ENCODE data around the gene FHAD1. TPM values are rescaled to one million over a fixed set of nuclear protein-coding genes. Genes with fewer than 3 reads are reported as not detected.

FHAD1 gene
- 0.87 and 1.4 TPM in 2 replicates for total RNA-seq (2014; rRNA removed; shearing (Covaris generic))
- polyA plus RNA-seq (2015; cell fraction: cytosol; rRNA removed), result 0.20 and 0.45 TPM in 2 replicates
- 0.74 TPM in 2 replicates for polyA plus RNA-seq (2015; cell fraction: nucleus; rRNA removed)

DNA sequence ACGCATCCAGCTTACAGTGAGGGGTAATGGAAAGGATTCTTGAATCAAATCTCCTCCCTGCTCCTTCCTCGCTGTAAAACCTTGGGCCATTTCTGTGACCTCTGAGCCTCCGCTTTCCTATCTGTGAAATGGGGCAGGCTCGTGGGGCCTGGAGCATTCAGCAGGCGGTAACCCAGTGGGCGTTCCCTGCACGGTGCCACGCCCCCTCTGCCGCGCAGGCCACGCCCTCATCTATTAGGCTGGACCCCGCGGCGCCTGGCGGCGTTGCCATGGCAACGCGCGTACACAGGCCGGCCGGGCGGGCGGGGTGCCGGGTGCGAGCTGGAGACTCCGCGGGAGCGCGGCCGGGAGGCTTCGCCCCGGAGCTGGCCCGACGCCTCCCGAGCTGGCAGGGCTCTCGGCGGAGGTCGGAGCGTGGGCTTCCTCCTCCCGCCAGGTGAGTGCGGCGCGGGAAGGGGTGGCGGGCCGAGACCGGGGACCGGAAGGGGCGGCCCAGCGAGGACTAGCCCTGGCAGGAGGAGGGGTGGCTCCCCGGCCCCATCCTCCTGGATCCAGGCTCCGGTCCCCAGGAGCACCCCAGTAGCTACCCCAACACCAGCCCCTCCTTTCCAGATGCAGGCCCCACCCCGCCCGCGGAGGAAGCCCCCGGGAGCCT lies at the start of gene FHAD1:
TSS of gene FHAD1 (plus strand) at position 264 of the 655 bp plus-strand sequence. CDS start 4,562 bp downstream, outside the sequence.
- peak; percentile 28 for DNase-seq (ENCODE audit: low read depth)

DNA sequence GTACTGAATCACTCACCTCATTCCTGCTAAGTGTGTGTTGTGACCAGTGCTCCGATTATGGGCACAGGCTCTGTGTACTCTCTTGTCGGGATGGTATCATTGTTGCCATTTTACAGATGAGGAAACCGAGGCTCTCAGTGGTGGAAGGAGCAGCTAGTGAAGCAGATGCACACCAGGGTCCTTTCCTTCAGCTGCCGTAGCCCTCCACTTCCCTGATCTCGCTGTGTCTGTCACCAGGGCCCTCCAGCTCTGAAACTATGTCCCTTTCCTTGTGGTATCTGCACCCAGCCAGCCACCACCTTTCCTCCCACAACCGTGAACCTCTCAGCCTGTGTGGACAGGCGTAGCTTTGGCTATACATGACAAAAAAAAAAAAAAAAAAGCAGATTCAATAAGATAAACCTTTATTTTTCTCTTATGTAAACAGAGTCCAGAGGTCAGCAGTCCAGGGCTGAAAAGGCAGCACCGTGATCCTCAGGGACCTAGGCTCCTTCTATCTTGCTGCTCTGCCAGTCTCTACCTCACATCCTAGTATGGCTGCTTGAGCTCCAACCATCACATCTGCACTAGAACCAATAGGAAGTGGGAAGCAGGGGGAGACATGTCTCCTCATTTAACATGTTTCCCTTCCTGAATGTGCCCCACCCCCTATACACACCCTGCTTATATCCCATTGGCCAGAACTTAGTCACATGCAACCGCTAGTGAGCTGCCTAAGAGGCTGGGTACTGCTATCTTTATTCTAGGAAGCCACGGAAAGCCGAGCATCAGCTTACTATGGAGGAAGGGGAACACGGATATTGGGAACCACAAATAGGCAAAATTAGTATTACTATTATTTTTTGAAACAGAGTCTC lies 49.2 kb upstream of the FHAD1 start:
- no peak for DNase-seq (ENCODE audit: low read depth)

DNA sequence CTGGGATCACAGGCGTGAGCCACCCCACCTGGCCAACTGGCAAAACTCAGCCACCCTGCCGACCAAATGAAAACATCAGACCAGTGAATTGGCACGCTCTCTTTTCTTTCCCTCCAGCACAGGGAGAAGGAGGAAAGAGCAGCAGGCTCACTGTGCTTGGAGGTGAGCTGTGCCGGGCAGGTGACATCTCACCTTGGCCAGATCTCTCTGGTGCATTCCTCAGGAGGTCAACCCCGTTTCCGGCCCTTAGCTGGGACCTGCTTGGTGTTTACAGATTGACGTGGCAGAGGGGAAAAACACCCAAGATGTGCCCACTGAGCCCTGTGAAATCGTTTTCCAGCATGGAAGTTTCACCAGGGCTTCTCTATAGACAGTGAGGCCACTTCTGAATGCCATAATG lies 48.3 kb upstream of the FHAD1 start:
- DNase-seq (ENCODE audit: low read depth), result no peak

DNA sequence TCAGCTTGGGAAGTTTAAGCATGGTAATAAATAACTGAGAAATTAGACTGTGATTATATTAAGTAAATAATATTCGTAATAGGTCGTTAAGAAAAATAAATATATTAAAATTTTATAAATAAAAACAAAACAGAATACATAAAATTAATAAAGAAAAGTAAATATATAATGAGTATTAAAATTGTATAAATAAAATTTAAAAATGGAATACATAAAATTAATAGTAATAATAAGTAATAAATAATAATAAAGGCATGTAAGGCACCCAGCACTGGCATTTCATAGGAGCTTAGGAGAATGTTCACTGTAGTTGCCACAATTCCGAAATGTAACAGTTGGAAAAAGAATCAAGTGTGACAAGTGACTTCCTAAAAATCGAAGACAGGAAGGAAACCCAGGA lies 45.8 kb upstream of the FHAD1 start:
- DNase-seq (ENCODE audit: low read depth), result no peak

DNA sequence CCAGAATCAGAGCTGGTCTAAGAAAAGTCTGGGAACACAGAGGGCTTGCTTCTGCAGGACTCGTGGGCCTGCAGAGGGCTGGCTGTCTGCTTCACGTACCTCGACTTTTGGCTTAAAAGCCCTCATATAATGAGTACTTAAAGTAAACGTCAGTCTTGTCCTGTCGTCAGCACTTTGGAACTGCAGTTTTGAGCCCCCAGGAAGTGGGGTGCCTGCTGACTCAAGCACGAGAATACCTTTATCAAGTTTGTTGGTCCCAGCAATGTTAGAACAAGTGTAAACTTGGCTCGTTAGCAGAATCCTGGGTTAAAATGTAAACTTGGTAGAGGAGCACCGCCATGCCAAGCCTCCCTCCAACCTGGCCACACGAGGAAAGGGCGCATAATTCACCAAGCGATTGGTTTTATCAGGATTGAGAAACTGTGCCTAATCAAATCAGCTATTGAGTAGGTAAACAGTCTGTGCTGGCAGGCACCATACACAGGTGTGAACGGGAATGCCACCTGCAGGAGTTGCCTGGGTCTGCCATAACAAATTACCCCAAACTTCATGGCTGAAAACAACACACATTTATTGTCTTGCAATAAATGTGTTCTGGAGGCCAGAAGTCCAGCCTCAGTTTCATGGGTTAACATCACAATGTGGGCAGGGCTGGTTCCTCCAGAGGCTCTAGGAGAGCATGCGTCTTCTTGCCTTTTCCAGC lies 45.0 kb upstream of the FHAD1 start:
- no peak for DNase-seq (ENCODE audit: low read depth)

- DNase-seq (ENCODE audit: low read depth), result no peak
Measured at GRCh38 chr1:15204931-15205330, 42.1 kb upstream of the FHAD1 start.

DNA sequence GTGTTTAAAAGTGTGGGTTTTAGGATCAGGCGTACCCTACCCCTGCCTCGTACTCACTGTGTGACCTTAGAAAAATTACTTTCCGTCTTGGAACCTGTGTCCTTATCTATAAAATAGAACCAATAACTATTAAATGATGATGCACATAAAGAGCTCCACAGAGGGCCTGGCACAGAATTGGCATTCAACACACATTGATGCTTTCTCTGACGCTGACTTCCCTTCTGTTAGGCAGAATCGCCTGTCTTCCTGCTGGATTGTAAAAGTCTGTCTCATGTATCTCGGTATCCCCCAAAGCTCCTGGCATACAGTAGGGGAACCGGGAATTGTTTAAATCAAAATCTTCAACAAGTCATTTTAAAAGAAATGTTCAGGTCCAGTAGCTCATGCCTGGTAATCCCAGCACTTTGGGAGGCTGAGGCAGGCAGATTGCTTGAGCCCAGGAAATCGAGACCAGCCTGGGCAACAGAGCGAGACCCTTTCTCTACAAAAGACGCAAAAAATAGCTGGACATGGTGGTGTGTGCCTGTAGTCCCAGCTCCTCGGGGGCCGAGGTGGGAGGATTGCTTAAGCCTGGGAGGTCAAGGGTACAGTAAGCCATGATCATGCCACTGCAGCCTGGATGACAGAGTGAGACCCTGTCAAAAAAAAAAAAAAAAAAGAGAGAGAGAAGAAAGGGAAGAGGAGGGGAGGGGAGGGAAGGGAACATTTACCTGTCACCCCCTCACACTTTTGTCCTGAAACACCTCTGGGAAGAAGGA lies 41.3 kb upstream of the FHAD1 start:
- no peak for DNase-seq (ENCODE audit: low read depth)

DNA sequence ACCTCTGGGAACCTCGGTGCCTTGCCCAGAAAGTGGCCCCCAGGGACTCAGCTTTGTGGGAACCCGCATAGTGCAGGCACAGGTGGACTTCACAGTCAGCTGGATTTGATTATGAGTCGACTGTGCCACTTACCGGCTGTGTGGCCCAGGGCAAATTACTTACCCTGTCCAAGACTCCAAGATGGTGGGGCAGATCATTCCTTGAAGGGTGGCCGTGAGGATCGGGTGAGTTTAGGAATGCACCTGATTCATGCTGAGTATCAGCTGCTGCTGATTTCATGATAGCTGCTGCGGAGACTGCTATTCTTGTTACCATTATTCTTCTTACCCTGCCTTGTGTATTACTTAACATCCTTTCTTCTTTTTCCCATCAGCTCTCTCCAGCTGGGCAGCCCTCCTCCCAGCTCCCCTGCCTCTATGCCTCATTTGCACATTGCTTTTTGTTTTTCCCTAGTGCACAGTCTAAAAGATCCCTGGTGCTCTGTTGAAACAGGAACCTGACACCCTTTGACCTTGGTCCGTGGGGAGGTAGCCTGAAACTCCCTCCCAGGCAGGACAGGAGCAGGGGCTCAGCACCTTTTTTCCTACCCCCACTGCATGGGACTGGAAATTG lies 40.5 kb upstream of the FHAD1 start:
- no peak for DNase-seq (ENCODE audit: low read depth)

DNA sequence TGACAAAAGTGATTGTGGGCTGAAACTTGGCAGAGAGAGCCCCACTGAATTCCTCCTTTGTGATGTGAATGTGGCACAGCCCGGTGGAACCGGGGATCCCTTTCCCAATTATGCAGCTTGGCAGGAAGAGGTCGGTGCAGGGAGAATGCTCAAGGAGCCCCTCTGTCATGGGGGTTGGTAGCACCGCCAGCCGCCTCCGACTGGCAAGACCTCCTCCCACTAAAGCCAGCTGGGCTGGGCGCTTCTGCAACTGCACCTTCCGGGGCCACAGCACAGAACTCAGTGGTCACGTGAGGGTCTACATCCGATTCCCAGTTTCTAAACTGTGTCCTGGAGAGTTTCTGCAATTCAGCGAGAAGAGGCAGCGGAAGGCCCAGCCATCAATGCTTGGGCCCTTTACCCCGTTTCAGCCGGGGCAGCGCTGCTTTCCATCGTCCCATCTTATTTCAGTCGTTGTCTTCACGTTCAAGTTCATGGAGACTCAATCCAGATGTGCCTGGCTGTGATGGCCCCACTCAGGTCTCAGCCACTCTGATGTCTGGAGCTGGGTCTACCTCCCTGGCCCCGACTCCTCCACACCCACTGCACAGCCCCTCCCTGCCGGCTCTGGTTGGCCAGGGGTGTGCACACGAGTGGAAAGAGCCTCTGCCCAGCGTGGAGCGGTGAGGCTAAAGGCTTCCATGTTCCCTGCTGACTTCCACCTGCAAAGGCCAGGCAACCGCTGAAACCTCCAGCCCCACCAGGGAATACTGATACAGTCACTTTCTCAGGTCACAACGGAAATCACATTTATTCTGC lies 39.8 kb upstream of the FHAD1 start:
- DNase-seq (ENCODE audit: low read depth), result no peak

- no peak for DNase-seq (ENCODE audit: low read depth)
Measured at GRCh38 chr1:15207829-15208429, 39.1 kb upstream of the FHAD1 start.

DNA sequence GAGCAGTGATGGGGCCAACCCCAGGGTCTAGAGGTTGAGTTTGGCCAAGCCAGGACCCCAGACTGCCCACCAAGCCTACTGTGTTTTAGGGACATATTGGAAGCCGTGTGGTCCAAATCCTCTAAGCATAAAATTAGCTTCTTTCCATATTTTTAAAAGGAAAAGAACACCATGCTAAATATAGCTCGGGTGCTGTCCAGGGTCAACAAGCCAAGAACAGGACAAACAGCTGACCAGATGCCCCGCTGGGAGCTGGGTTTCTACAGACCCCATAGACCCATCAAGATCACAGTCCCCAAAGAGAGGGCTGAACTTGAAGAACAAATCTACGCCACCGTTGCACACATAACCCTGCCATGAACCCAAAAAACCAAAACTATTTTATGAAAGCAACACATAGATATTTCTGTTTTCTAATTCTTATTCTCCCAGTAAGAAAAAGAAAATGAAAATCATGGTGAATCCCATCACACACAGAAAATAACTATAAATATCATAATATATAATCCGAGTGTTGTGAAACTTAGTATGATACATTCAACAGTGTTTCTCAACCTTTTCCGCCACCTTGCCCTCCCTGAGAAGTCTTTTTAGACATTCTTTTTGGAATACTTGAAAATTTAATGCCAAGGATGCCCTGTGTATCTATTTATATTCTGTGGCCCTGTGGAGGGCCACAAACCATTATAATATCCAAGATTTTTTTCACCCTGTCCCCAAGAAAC lies 36.2 kb upstream of the FHAD1 start:
- DNase-seq (ENCODE audit: low read depth), result no peak

GRCh38 chr1:15211424-15211823 lies 35.6 kb upstream of the FHAD1 start:
- no peak for DNase-seq (ENCODE audit: low read depth)

DNA sequence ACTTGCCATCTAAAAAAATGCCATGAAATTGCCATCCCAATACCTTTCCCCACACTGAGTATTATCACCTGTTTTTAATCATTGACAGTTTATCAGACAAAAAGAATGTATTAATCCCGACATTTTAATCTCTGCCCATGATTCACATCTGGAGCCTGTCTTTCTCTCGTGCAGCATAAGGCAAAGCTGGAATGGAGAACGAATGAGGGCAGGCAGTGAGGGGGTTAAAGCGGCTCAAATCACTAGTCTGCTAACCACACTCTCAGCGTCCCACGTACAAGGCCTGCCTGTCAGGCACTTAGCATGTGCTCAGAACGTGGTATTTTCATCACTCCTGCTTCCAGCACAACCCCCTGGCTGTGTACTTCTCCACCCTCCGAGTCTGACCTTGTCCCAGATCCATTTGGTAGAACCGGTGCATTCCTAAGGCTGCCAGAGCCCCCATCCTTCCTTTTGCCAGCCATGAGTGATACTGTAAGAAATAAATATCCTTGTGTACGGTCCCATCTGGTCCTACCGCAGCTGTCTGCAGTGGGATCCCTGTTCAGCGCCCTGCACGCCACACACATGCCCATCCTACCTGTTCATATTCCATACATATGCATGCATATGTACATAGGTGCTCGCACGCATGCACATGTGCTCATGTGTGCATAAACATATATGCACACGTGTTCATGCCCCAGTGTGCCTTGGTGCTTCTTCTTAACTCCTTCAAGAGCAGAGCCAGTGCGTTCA lies 34.6 kb upstream of the FHAD1 start:
- DNase-seq (ENCODE audit: low read depth), result no peak

- no peak for DNase-seq (ENCODE audit: low read depth)
Measured at GRCh38 chr1:15212954-15213291, 34.1 kb upstream of the FHAD1 start.

DNA sequence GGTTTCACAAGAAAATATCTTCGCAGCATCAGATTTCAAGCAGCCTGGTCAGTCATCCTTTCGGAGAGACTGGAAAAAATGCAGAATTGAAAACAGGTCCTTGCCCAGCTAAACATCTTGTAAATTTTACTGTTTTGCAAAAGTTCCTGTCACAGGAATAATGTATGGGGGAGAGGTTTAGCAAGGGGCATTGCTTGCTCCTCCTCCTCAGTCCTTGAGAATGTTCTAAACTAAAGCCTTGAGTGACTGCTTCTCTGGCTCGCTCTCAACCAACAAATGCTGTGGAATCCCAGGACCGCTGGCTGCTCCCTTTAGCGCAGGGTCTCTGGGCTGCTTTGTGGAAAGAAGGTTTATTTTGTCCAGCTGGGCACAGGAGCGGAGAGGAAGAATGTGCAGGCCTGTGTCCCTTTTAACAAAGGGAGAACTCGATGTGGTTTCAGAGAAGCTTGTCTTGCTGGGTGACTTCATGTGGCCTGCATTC lies 33.6 kb upstream of the FHAD1 start:
- DNase-seq (ENCODE audit: low read depth), result no peak

DNA sequence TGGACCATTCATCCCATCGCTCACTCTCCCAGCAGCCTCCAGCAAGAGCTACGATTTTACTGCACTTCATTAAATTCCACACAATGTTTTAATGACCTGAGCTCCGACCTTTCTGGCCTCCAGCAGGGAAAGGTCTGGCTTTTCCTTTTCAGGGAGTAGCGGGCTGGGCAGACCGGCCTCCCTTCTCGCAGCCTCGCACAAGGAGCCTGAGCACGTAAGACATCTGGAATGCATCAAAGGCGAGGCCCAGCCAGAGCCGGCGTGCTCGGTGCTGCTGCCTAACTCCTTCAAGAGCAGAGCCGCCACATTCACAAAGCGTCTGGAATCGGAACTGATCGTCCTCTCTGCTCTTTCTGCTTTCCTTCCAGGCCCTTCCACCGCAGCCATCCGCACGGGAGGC lies 32.5 kb upstream of the FHAD1 start:
- DNase-seq (ENCODE audit: low read depth), result no peak

DNA sequence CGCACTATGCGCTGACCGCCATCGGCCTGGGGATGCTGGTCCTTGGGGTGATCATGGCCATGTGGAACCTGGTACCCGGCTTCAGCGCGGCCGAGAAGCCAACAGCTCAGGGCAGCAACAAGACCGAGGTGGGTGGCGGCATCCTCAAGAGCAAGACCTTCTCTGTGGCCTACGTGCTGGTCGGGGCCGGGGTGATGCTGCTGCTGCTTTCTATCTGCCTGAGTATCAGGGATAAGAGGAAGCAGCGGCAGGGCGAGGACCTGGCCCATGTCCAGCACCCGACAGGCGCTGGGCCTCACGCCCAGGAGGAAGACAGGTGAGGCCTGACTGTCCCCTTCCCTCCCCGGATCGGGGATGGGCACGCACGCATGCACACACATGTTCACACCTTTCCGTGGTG lies 31.9 kb upstream of the FHAD1 start:
- DNase-seq (ENCODE audit: low read depth), result no peak

- no peak for DNase-seq (ENCODE audit: low read depth)
Measured at GRCh38 chr1:15217654-15218053, 29.4 kb upstream of the FHAD1 start.
